ENCODE data around the gene ARID3B.

GRCh38 chr15:74571191-74571590, 30.2 kb downstream of the ARID3B start:
- TF ChIP-seq, protein P1, sequence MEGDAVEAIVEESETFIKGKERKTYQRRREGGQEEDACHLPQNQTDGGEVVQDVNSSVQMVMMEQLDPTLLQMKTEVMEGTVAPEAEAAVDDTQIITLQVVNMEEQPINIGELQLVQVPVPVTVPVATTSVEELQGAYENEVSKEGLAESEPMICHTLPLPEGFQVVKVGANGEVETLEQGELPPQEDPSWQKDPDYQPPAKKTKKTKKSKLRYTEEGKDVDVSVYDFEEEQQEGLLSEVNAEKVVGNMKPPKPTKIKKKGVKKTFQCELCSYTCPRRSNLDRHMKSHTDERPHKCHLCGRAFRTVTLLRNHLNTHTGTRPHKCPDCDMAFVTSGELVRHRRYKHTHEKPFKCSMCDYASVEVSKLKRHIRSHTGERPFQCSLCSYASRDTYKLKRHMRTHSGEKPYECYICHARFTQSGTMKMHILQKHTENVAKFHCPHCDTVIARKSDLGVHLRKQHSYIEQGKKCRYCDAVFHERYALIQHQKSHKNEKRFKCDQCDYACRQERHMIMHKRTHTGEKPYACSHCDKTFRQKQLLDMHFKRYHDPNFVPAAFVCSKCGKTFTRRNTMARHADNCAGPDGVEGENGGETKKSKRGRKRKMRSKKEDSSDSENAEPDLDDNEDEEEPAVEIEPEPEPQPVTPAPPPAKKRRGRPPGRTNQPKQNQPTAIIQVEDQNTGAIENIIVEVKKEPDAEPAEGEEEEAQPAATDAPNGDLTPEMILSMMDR (IDR thresholded peaks at IDR 0.05), result no peak
- TF ChIP-seq EP300 (IDR thresholded peaks at IDR 0.05), result no peak
